HuH-7.5 (cell line): ENCODE results near the gene SHISAL2A.

Experiments
- DNase-seq: peaks from one replicate; pipeline ENCODE4 v3.0.0; 2011; ENCODE audit warnings: low spot score

The SHISAL2A gene

GRCh38 chr1:52632732-52633290 is at the start of gene SHISAL2A:
Gene SHISAL2A (plus strand): TSS chr1:52633168. CDS start chr1:52633494, 326 bp downstream.
- DNase-seq = peak; percentile 35

- no peak for DNase-seq
Observed at GRCh38 chr1:52585474-52585873, 47.5 kb upstream of the SHISAL2A start.

GRCh38 chr1:52588027-52588426 is 44.9 kb upstream of the SHISAL2A start:
- DNase-seq = no peak

- no peak for DNase-seq
Observed at GRCh38 chr1:52588535-52588934, 44.4 kb upstream of the SHISAL2A start.

- DNase-seq = no peak
Observed at GRCh38 chr1:52590266-52590665, 42.7 kb upstream of the SHISAL2A start.

- DNase-seq = no peak
Observed at GRCh38 chr1:52592637-52593323, 40.2 kb upstream of the SHISAL2A start.

- no peak for DNase-seq
Observed at GRCh38 chr1:52593495-52593894, 39.5 kb upstream of the SHISAL2A start.

- no peak for DNase-seq
Observed at GRCh38 chr1:52595061-52595460, 37.9 kb upstream of the SHISAL2A start.

- DNase-seq = no peak
Observed at GRCh38 chr1:52597912-52598311, 35.1 kb upstream of the SHISAL2A start.

GRCh38 chr1:52598729-52599128 is 34.2 kb upstream of the SHISAL2A start:
- no peak for DNase-seq

GRCh38 chr1:52599236-52599635 is 33.7 kb upstream of the SHISAL2A start:
- DNase-seq = no peak

GRCh38 chr1:52600533-52601179 is 32.3 kb upstream of the SHISAL2A start:
- no peak for DNase-seq

GRCh38 chr1:52601519-52601918 is 31.4 kb upstream of the SHISAL2A start:
- no peak for DNase-seq

GRCh38 chr1:52601991-52602855 is 30.7 kb upstream of the SHISAL2A start, which contains the start of gene GPX7:
Gene GPX7 (plus strand): TSS chr1:52602371. CDS start chr1:52602410, 39 bp downstream.
- peak; percentile 40 for DNase-seq

GRCh38 chr1:52602856-52603600 is 29.9 kb upstream of the SHISAL2A start:
- no peak for DNase-seq

GRCh38 chr1:52603630-52604029 is 29.3 kb upstream of the SHISAL2A start:
- no peak for DNase-seq

- no peak for DNase-seq
Observed at GRCh38 chr1:52604063-52604770, 28.8 kb upstream of the SHISAL2A start.

GRCh38 chr1:52613636-52614373 is 19.2 kb upstream of the SHISAL2A start:
- DNase-seq = no peak

- no peak for DNase-seq
Observed at GRCh38 chr1:52614671-52615070, 18.3 kb upstream of the SHISAL2A start.

- DNase-seq = no peak
Observed at GRCh38 chr1:52615489-52616042, 17.4 kb upstream of the SHISAL2A start.
